Loucy (cell line): Measurements from ENCODE around the gene TNS3.

Source experiments
- H2AFZ ChIP-seq: fragments of 200-600 bp; sonication (generic); 2 replicates; pipeline ENCODE4 v1.6.0; 2016; ENCODE audit warnings: antibody characterized with exemption, mild to moderate bottlenecking, low read length, moderate library complexity
- H3F3A ChIP-seq: fragments of 200-600 bp; 2 replicates; pipeline ENCODE4 v1.6.0; 2016; ENCODE audit warnings: antibody characterized with exemption, low read depth, mild to moderate bottlenecking
- H3K27me3 ChIP-seq: fragments of 200-600 bp; sonication (generic); 2 replicates; pipeline ENCODE4 v1.6.1; 2014; ENCODE audit warnings: low read length, mild to moderate bottlenecking; ENCODE audit not compliant: insufficient read depth, poor library complexity, severe bottlenecking
- H3K36me3 ChIP-seq: fragments of 200-600 bp; sonication (generic); 2 replicates; pipeline ENCODE4 v1.6.1; 2016; ENCODE audit warnings: low read length; ENCODE audit not compliant: insufficient read depth
- H3K4me1 ChIP-seq: fragments of 200-600 bp; sonication (generic); 2 replicates; pipeline ENCODE4 v1.5.1; 2014; ENCODE audit warnings: low read length, mild to moderate bottlenecking; ENCODE audit not compliant: insufficient read depth, poor library complexity, severe bottlenecking
- H3K4me2 ChIP-seq: fragments of 200-600 bp; sonication (generic); 2 replicates; pipeline ENCODE4 v1.6.0; 2014; ENCODE audit warnings: antibody characterized with exemption, low read length, low read depth, mild to moderate bottlenecking; ENCODE audit not compliant: poor library complexity, severe bottlenecking
- H3K4me3 ChIP-seq: fragments of 200-600 bp; sonication (generic); 2 replicates; pipeline ENCODE4 v1.5.1; 2014; ENCODE audit warnings: low read length, mild to moderate bottlenecking, mixed read lengths; ENCODE audit not compliant: poor library complexity, severe bottlenecking
- H3K79me2 ChIP-seq: fragments of 200-600 bp; sonication (generic); 2 replicates; pipeline ENCODE4 v1.6.1; 2014; ENCODE audit warnings: low read length; ENCODE audit not compliant: insufficient read depth
- H3K9ac ChIP-seq: fragments of 200-600 bp; sonication (generic); 2 replicates; pipeline ENCODE4 v1.6.0; 2014; ENCODE audit warnings: mild to moderate bottlenecking, low read depth, low read length, moderate library complexity; ENCODE audit not compliant: poor library complexity, severe bottlenecking
- H3K9me2 ChIP-seq: fragments of 200-600 bp; sonication (generic); replicated peaks from 2 replicates; pipeline ENCODE4 v1.6.1; 2016; ENCODE audit warnings: low read depth, low read length, mixed read lengths
- H3K9me3 ChIP-seq: fragments of 200-600 bp; sonication (generic); 2 replicates; pipeline ENCODE4 v1.6.1; 2014; ENCODE audit warnings: mild to moderate bottlenecking, antibody characterized with exemption, low read length, low read depth; ENCODE audit not compliant: insufficient read depth
- H4K20me1 ChIP-seq: fragments of 200-600 bp; sonication (generic); 2 replicates; pipeline ENCODE4 v1.6.0; 2014; ENCODE audit warnings: antibody characterized with exemption, low read length, mild to moderate bottlenecking; ENCODE audit not compliant: insufficient read depth, poor library complexity, severe bottlenecking
- CTCF ChIP-seq: fragments of 200-600 bp; sonication (generic); conservative IDR thresholded peaks from 2 replicates; pipeline ENCODE4 v1.5.1; 2014; ENCODE audit warnings: mild to moderate bottlenecking, antibody characterized with exemption, low read length
- EZH2phosphoT487 ChIP-seq: fragments of 200-600 bp; IDR thresholded peaks from 2 replicates; pipeline ENCODE4 v1.6.1; 2018; ENCODE audit warnings: antibody characterized with exemption, mild to moderate bottlenecking, moderate library complexity, borderline replicate concordance

Gene TNS3

DNA sequence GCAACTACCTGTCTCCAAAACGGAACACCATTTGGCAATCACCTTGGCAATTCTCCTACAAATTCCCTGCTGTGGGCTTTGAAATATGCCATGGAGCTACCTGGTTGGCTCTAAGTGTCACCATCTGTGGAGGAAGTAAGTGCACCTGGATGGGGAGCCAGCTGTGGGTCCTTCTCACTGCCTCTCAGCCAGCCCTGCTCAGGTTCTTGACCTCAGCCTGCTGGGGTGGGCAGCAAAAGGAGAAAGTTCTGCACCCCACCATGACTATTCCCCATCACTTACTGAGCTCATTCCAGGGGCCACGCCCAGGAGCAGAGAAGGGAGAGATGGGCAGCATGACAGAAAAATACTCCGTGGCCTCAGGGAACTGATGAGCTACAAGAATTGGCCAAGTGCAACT, 158.7 kb downstream of the TNS3 start:
- H3K9me2 ChIP-seq, result no peaks in the 10 kb centered on the region
- no peak overlapping the region for H3K9ac ChIP-seq
- H3K4me1 ChIP-seq, result no peaks in the 10 kb centered on the region
- TF ChIP-seq CTCF (no peak), EZH2phosphoT487 (no peak)
- no peak overlapping the region for H3K4me3 ChIP-seq
- no peak overlapping the region for H2AFZ ChIP-seq
- no peaks in the 10 kb centered on the region for H4K20me1 ChIP-seq
- H3K27me3 ChIP-seq, result no peaks in the 10 kb centered on the region
- H3K79me2 ChIP-seq, result no peaks in the 10 kb centered on the region
- H3K36me3 ChIP-seq, result no peaks in the 10 kb centered on the region
- peaks cover 2% of the 10 kb centered on the region; the same call in 1 of the 2 replicates for H3K9me3 ChIP-seq
- H3F3A ChIP-seq, result no peaks in the 10 kb centered on the region
- H3K4me2 ChIP-seq, result no peak overlapping the region

- Histone ChIP-seq H4K20me1 (no peaks in the 10 kb centered on the region), H3K9me3 (peaks cover 2% of the 10 kb centered on the region; the same call in 1 of the 2 replicates), H3K4me3 (no peak overlapping the region), H3K9me2 (no peaks in the 10 kb centered on the region), H3K9ac (no peak overlapping the region), H3K4me1 (no peaks in the 10 kb centered on the region), H2AFZ (no peak overlapping the region), H3F3A (no peaks in the 10 kb centered on the region), H3K4me2 (no peak overlapping the region), H3K27me3 (no peaks in the 10 kb centered on the region), H3K79me2 (no peaks in the 10 kb centered on the region), H3K36me3 (no peaks in the 10 kb centered on the region)
- TF ChIP-seq EZH2phosphoT487, result no peak
- TF ChIP-seq CTCF, result no peak
These were observed 159.3 kb downstream of the TNS3 start for GRCh38 chr7:47422611-47423010.

DNA sequence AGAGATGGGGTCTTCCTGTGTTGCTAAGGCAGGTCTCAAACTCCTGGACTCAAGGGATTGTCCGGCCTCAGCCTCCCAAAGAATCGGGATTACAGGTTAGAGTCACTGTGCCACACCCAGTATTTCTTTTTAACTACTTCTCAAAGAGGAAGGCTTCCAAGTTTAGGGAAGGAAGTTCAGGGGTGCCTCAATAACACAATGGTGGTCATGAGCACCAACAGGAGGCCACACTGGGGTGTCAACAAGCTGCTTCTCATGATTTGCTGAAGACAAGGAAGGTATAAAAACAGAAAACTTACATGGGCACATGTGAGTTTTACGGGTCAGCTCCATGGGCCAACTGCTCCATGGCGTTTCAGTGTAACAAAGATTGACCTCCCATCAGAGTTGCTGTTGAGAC, 160.5 kb downstream of the TNS3 start:
- Histone ChIP-seq H3K4me3 (no peak overlapping the region), H2AFZ (no peak overlapping the region)

More for the DNA sequence above, 160.5 kb downstream of the TNS3 start:
- Histone ChIP-seq H3K79me2 (no peaks in the 10 kb centered on the region), H3K9me3 (peaks cover 3% of the 10 kb centered on the region; the same call in 1 of the 2 replicates), H3K36me3 (no peaks in the 10 kb centered on the region), H3K4me2 (no peak overlapping the region), H3K27me3 (no peaks in the 10 kb centered on the region), H3K4me1 (no peaks in the 10 kb centered on the region), H3F3A (no peaks in the 10 kb centered on the region), H4K20me1 (no peaks in the 10 kb centered on the region), H3K9me2 (no peaks in the 10 kb centered on the region), H3K9ac (no peak overlapping the region)
- TF ChIP-seq CTCF (no peak), EZH2phosphoT487 (no peak)
